Measurements from ENCODE around the gene EBP. TPM values are rescaled to one million over a fixed set of nuclear protein-coding genes. Genes with fewer than 3 reads are reported as not detected.
"Not testable (repeated sequence)": the region's sequence is repeated elsewhere in the genome, so short reads cannot be mapped to it uniquely, and the experiment has no call there.

The EBP gene
- total and polyA plus RNA-seq, 5 donors from 2014 or later: 56.8 to 126 (median 103) TPM

DNA sequence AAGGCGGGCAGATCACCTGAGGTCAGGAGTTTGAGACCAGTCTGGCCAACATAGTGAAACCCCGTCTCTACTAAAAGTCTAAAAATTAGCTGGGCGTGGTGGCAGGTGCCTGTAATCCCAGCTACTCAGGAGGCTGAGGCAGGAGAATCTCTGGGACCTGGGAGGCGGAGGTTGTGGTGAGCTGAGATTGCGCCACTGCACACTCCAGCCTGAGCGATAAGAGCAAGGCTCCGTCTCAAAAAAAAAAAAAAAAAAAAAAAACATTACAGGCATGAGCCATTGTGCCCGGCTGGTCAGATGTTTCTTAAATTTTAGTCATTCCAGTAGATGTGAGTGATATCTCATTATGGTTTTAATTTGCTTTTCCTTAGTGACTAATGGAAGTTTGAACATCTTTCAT is 4.2 kb downstream of the EBP start:
- H3K27me3 ChIP-seq (ENCODE audit: control insufficient read depth, insufficient read depth, low read length); H3K9me3 ChIP-seq (ENCODE audit: control insufficient read depth in 2 of 2, low read length in 2 of 2); H3K27ac ChIP-seq (ENCODE audit: insufficient read depth, low read length, poor library complexity, severe bottlenecking); H3K27me3 Mint-ChIP-seq; ATAC-seq (ENCODE audit: low read depth in 2 of 2); H3K9me3 Mint-ChIP-seq; H3K27ac Mint-ChIP-seq; H3K4me3 ChIP-seq (ENCODE audit: low read depth, low read length); DNase-seq; H3K4me1 ChIP-seq (ENCODE audit: control insufficient read depth, insufficient read depth, low read length, poor library complexity, severe bottlenecking): not testable (repeated sequence)
- H3K36me3 ChIP-seq (ENCODE audit: control insufficient read depth, insufficient read depth, low read length): peaks cover 26% of the 10 kb centered on the region
- Mint-ChIP-seq H3K4me1 (peaks cover 5 to 22% (median 13%) of the 10 kb centered on the region in 4 donors), H3K36me3 (peaks cover 15% of the 10 kb centered on the region), H3K4me3 (peak overlapping the region in 1 of 4 donors; percentile 22)

- Mint-ChIP-seq H3K27me3 (no peaks in the 10 kb centered on the region), H3K4me3 (no peak overlapping the region), H3K9me3 (peaks cover 0 to 2% (median 0%) of the 10 kb centered on the region in 7 donors), H3K4me1 (peaks cover 5 to 11% (median 8%) of the 10 kb centered on the region in 4 donors), H3K36me3 (peaks cover 11% of the 10 kb centered on the region), H3K27ac (no peak overlapping the region)
- no peaks in the 10 kb centered on the region for H3K27me3 ChIP-seq (ENCODE audit: control insufficient read depth, insufficient read depth, low read length)
- H3K36me3 ChIP-seq (ENCODE audit: control insufficient read depth, insufficient read depth, low read length): peaks cover 22% of the 10 kb centered on the region
- no peaks in the 10 kb centered on the region for H3K4me1 ChIP-seq (ENCODE audit: control insufficient read depth, insufficient read depth, low read length, poor library complexity, severe bottlenecking)
- no peak for ATAC-seq (ENCODE audit: low read depth in 2 of 2)
- no peak for DNase-seq
- no peak overlapping the region for H3K4me3 ChIP-seq (ENCODE audit: low read depth, low read length)
- no peaks in the 10 kb centered on the region for H3K9me3 ChIP-seq (ENCODE audit: control insufficient read depth in 2 of 2, low read length in 2 of 2)
- H3K27ac ChIP-seq (ENCODE audit: insufficient read depth, low read length, poor library complexity, severe bottlenecking): no peak overlapping the region
Observed at GRCh38 chrX:48530736-48531135, 9.1 kb downstream of the EBP start.

GRCh38 chrX:48531358-48531959 is 9.9 kb downstream of the EBP start:
- H3K4me3 Mint-ChIP-seq: no peak overlapping the region
- peaks cover 0 to 2% (median 0%) of the 10 kb centered on the region in 7 donors for H3K9me3 Mint-ChIP-seq
- peaks cover 21% of the 10 kb centered on the region for H3K36me3 ChIP-seq (ENCODE audit: control insufficient read depth, insufficient read depth, low read length)
- ATAC-seq (ENCODE audit: low read depth in 2 of 2) (no peak), DNase-seq (peak in 1 of 3 donors; percentile 43)
- H3K4me3 ChIP-seq (ENCODE audit: low read depth, low read length): no peak overlapping the region
- H3K4me1 Mint-ChIP-seq: peaks cover 4 to 9% (median 7%) of the 10 kb centered on the region in 4 donors
- peaks cover 10% of the 10 kb centered on the region for H3K36me3 Mint-ChIP-seq
- no peaks in the 10 kb centered on the region for H3K4me1 ChIP-seq (ENCODE audit: control insufficient read depth, insufficient read depth, low read length, poor library complexity, severe bottlenecking)
- H3K27ac ChIP-seq (ENCODE audit: insufficient read depth, low read length, poor library complexity, severe bottlenecking): no peak overlapping the region
- H3K27ac Mint-ChIP-seq: peak overlapping the region in 1 of 3 donors; percentile 95
- no peaks in the 10 kb centered on the region for H3K9me3 ChIP-seq (ENCODE audit: control insufficient read depth in 2 of 2, low read length in 2 of 2)
- H3K27me3 Mint-ChIP-seq: no peaks in the 10 kb centered on the region
- no peaks in the 10 kb centered on the region for H3K27me3 ChIP-seq (ENCODE audit: control insufficient read depth, insufficient read depth, low read length)

GRCh38 chrX:48532161-48532560 is 10.6 kb downstream of the EBP start:
- no peaks in the 10 kb centered on the region for H3K27me3 ChIP-seq (ENCODE audit: control insufficient read depth, insufficient read depth, low read length)
- ATAC-seq (ENCODE audit: low read depth in 2 of 2) (no peak), DNase-seq (no peak)
- Mint-ChIP-seq H3K4me1 (peaks cover 0 to 6% (median 4%) of the 10 kb centered on the region in 4 donors), H3K27ac (peak overlapping the region in 1 of 3 donors; percentile 95), H3K27me3 (no peaks in the 10 kb centered on the region), H3K9me3 (peaks cover 0 to 2% (median 0%) of the 10 kb centered on the region in 7 donors), H3K36me3 (peaks cover 6% of the 10 kb centered on the region), H3K4me3 (no peak overlapping the region)
- peaks cover 14% of the 10 kb centered on the region for H3K36me3 ChIP-seq (ENCODE audit: control insufficient read depth, insufficient read depth, low read length)
- H3K4me1 ChIP-seq (ENCODE audit: control insufficient read depth, insufficient read depth, low read length, poor library complexity, severe bottlenecking): no peaks in the 10 kb centered on the region
- no peak overlapping the region for H3K27ac ChIP-seq (ENCODE audit: insufficient read depth, low read length, poor library complexity, severe bottlenecking)
- H3K9me3 ChIP-seq (ENCODE audit: control insufficient read depth in 2 of 2, low read length in 2 of 2): no peaks in the 10 kb centered on the region
- no peak overlapping the region for H3K4me3 ChIP-seq (ENCODE audit: low read depth, low read length)

GRCh38 chrX:48533165-48533564 is 11.6 kb downstream of the EBP start:
- DNase-seq: no peak
- no peak overlapping the region for H3K4me3 Mint-ChIP-seq
- Histone ChIP-seq H3K4me3 (ENCODE audit: low read depth, low read length) (no peak overlapping the region), H3K36me3 (ENCODE audit: control insufficient read depth, insufficient read depth, low read length) (peaks cover 6% of the 10 kb centered on the region), H3K9me3 (ENCODE audit: control insufficient read depth in 2 of 2, low read length in 2 of 2) (no peaks in the 10 kb centered on the region), H3K4me1 (ENCODE audit: control insufficient read depth, insufficient read depth, low read length, poor library complexity, severe bottlenecking) (no peaks in the 10 kb centered on the region), H3K27me3 (ENCODE audit: control insufficient read depth, insufficient read depth, low read length) (no peaks in the 10 kb centered on the region), H3K27ac (ENCODE audit: insufficient read depth, low read length, poor library complexity, severe bottlenecking) (no peak overlapping the region)
- no peaks in the 10 kb centered on the region for H3K27me3 Mint-ChIP-seq
- H3K4me1 Mint-ChIP-seq: peaks cover 0 to 6% (median 4%) of the 10 kb centered on the region in 4 donors
- H3K36me3 Mint-ChIP-seq: peaks cover 6% of the 10 kb centered on the region
- ATAC-seq (ENCODE audit: low read depth in 2 of 2): no peak
- H3K27ac Mint-ChIP-seq: peak overlapping the region in 1 of 3 donors; percentile 27
- peaks cover 0 to 2% (median 0%) of the 10 kb centered on the region in 7 donors for H3K9me3 Mint-ChIP-seq

- peaks cover 13% of the 10 kb centered on the region for H3K4me1 ChIP-seq (ENCODE audit: control insufficient read depth, insufficient read depth, low read length, poor library complexity, severe bottlenecking)
- no peaks in the 10 kb centered on the region for H3K9me3 Mint-ChIP-seq
- no peaks in the 10 kb centered on the region for H3K27me3 Mint-ChIP-seq
- H3K4me1 Mint-ChIP-seq: peaks cover 4 to 21% (median 16%) of the 10 kb centered on the region in 4 donors
- peak overlapping the region; percentile 69 to 97 (median 94) for H3K27ac Mint-ChIP-seq
- no peaks in the 10 kb centered on the region for H3K36me3 Mint-ChIP-seq
- H3K4me3 ChIP-seq (ENCODE audit: low read depth, low read length): no peak overlapping the region
- H3K27ac ChIP-seq (ENCODE audit: insufficient read depth, low read length, poor library complexity, severe bottlenecking): peak overlapping the region; percentile 93
- no peaks in the 10 kb centered on the region for H3K27me3 ChIP-seq (ENCODE audit: control insufficient read depth, insufficient read depth, low read length)
- H3K9me3 ChIP-seq (ENCODE audit: control insufficient read depth in 2 of 2, low read length in 2 of 2): no peaks in the 10 kb centered on the region
- peaks cover 3% of the 10 kb centered on the region for H3K36me3 ChIP-seq (ENCODE audit: control insufficient read depth, insufficient read depth, low read length)
- peak overlapping the region in 3 of 4 donors; percentile 70 to 93 (median 87) for H3K4me3 Mint-ChIP-seq
- ATAC-seq (ENCODE audit: low read depth in 2 of 2): no peak
- no peak for DNase-seq
Observed at GRCh38 chrX:48538641-48539344, 17.2 kb downstream of the EBP start.

DNA sequence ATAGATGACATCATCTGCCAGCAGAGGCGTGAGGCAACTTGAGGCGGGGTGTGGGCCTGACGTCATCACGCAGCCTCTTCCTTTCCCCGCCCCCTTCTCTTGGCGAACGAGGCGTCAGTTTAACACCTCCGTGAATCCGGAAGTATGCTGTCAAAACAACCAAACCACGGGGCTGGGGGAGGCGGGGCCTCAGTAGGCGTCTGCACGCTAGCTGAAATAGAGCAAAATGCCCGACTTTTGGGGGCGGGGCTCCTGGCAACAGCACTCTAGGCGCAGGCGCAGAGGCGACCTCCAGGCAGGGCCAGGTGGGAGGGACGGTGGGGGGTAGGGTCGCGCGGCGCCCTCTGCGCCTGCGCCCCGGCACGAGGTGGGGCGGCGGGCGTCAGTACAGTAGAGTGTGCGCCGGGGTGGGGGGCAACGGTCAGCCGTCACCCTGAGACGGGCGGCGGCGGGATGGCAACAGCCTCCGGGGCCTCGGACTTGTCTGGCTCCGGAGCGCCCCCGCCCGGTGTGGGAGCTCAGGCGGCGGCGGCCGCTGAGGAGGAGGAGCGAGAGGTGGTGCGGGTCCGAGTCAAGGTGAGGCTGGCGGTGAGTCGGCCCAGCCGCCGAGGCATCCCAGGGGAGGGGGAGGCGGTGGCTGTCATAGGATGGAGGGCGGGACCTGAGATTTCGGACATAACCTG is 17.9 kb downstream of the EBP start, which contains the start of gene TBC1D25:
Gene TBC1D25, plus strand, starts transcription at position 370 of the 683 bp plus-strand sequence. Its CDS starts 84 bp downstream, at position 454.
- peak; percentile 92 for ATAC-seq (ENCODE audit: low read depth in 2 of 2)
- peak within 1 kb of the TSS; percentile 70 to 93 (median 88) for H3K4me3 Mint-ChIP-seq
- no peaks in the 10 kb centered on the region for H3K9me3 Mint-ChIP-seq
- DNase-seq: peak; percentile 95 to 98 (median 96)
- H3K27me3 ChIP-seq (ENCODE audit: control insufficient read depth, insufficient read depth, low read length): no peaks in the 10 kb centered on the region
- peak within 1 kb of the TSS; percentile 85 to 97 (median 94) for H3K27ac Mint-ChIP-seq
- H3K4me1 Mint-ChIP-seq: peaks cover 4 to 23% (median 16%) of the 10 kb centered on the region in 4 donors
- no peaks in the 10 kb centered on the region for H3K36me3 Mint-ChIP-seq
- no peaks in the 10 kb centered on the region for H3K9me3 ChIP-seq (ENCODE audit: control insufficient read depth in 2 of 2, low read length in 2 of 2)
- H3K27me3 Mint-ChIP-seq: no peaks in the 10 kb centered on the region
- peak within 1 kb of the TSS; percentile 93 for H3K27ac ChIP-seq (ENCODE audit: insufficient read depth, low read length, poor library complexity, severe bottlenecking)
- H3K4me1 ChIP-seq (ENCODE audit: control insufficient read depth, insufficient read depth, low read length, poor library complexity, severe bottlenecking): peaks cover 13% of the 10 kb centered on the region
- peaks cover 6% of the 10 kb centered on the region for H3K36me3 ChIP-seq (ENCODE audit: control insufficient read depth, insufficient read depth, low read length)
- H3K4me3 ChIP-seq (ENCODE audit: low read depth, low read length): peak within 1 kb of the TSS; percentile 76

Measured in CD4-positive, CD25-positive, alpha-beta regulatory T cell (primary cell).